Neuron (in vitro differentiated cells): ENCODE data around the gene KIFC1.
A peak's percentile ranks its signal among the peaks of the same experiment; 100 is the strongest.

ENCODE experiments used
- H2AFZ ChIP-seq: one replicate; pipeline ENCODE4 v1.6.1; 2013; ENCODE audit warnings: low read depth, mild to moderate bottlenecking, inconsistent platforms, low read length, moderate library complexity
- H3K27me3 ChIP-seq: one replicate; pipeline ENCODE4 v1.6.1; 2013; ENCODE audit warnings: low read length; ENCODE audit not compliant: insufficient read depth
- H3K36me3 ChIP-seq: one replicate; pipeline ENCODE4 v1.6.1; 2013; ENCODE audit warnings: low read length; ENCODE audit not compliant: insufficient read depth
- H3K4me1 ChIP-seq: one replicate; pipeline ENCODE4 v1.6.1; 2013; ENCODE audit warnings: low read length; ENCODE audit not compliant: insufficient read depth
- H3K4me3 ChIP-seq: 2 replicates; pipeline ENCODE4 v1.5.1; 2013; ENCODE audit warnings: mild to moderate bottlenecking, low read length, moderate library complexity
- H3K9me3 ChIP-seq: one replicate; pipeline ENCODE4 v1.6.1; 2013; ENCODE audit warnings: low read length

Gene KIFC1

DNA sequence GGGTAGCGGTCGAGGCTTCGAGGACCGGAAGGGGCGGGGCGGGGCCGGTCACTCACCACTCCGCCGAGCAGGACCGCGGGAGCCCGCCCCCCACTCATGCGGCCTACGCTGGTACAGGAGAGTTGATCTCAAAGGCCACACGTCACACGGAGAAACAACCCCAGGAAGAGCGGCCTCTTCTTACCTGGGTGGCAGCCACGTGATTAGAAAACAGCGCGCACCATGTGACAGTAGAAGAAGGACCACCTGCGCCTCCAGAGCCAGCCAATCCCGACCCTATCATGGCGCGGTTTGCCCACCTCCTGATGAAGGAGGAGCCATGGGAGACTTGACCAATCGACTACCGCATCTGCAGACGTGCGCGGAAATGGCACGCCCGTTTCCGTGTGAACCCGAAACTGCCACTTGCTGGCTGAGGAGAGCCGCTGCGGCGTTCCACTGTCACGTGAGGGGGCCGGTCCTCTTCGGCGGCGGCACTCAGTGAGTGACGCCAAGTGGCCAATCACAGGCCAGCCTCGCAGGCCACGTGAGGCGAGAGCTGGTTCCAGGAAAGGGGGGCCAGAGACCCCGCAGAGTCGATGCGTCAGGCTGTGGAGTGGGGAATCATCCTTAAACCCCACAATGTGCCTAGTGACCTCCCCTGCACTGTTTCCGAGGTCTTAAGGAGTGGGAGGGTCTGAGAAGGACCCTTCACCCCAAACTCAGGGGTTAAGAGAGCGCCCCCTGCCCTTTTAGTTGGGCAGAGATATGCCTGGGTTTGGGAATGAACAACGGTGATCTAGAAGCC is 26.5 kb downstream of the KIFC1 start, which contains the start of gene CUTA:
CUTA (minus strand) TSS at position 205 of the 787 bp plus-strand sequence; CDS start at position 98, 107 bp downstream.
- Histone ChIP-seq H3K9me3 (no peaks in the 10 kb centered on the region), H2AFZ (peak within 1 kb of the TSS; percentile 41), H3K4me1 (peaks cover 44% of the 10 kb centered on the region), H3K4me3 (peak within 1 kb of the TSS; percentile 74), H3K27me3 (no peaks in the 10 kb centered on the region), H3K36me3 (peaks cover 21% of the 10 kb centered on the region)

DNA sequence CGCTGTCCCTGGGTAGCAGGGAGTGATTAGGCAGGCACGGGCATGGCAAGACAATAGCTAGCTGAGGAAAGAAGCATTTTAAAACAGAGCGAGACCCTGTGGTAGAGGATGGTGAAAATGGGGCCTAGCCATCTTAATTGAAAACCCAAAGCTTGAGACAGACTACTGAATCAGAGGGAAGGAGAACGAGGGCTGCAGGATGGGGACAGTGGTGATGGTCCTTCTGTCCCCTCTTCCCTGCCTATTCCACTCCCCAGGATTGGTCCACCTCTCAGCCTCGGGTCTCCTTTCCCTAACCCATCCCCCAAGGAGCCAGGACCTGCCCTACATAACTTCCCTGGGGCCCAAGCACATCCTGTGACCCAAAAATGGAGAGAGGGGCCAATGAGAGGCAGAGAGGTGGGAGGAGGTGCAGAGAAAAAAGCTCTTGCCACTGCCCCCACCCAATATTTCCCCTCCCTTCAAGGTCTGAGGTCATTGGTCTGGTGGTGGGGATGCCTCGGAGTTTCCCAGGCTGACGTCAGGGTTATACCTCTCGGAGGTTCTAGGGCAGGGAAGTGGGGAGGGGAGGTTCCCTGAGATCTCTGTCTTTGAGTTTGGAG is 27.2 kb downstream of the KIFC1 start:
- no peak overlapping the region for H2AFZ ChIP-seq
- peaks cover 23% of the 10 kb centered on the region for H3K36me3 ChIP-seq
- H3K27me3 ChIP-seq, result no peaks in the 10 kb centered on the region
- H3K4me3 ChIP-seq, result peak overlapping the region; percentile 74
- H3K4me1 ChIP-seq, result peaks cover 44% of the 10 kb centered on the region
- no peaks in the 10 kb centered on the region for H3K9me3 ChIP-seq

DNA sequence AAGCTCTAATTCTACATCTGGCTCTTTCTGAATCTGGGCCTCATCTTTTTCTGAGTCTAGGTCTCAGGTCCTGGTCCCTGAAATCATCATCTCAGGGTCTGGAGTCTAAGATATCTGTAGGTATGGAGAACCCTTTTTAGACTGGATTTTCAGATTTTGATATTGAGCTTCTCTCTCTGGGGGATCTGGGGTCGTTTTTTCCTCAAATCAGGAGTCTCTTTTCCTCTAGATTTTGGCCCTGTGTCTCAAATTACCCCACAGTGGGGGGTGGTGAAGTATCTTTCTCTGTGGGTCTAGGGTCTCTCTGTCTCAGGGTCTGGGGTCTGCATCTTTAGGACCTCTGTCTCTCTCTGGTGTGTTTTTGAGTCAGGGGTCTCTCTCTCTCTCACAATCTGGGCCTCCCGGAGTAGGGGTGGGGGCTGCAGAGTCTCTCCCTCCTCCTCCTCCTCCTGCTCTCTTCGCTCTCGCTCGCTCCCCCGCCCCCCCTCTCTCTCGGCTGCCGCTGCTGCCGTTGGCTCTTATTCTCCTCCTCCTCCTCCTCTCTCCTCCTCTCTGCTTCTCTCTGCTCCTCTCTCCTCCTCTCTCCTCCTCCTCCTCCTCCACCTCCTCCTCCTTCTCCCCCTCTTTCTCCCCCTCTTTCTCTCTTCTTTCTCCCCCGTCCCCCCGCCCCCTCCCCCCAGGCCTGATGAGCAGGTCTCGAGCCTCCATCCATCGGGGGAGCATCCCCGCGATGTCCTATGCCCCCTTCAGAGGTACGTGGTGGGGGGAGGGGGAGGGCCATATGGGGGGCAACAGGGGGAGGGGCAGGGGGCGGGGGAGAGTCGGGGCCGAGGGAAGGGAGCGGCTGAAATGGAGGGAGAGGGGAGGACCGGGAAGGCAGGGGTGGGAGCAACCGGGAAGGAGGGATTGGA is 28.2 kb downstream of the KIFC1 start, which contains the start of gene SYNGAP1:
SYNGAP1 (plus strand) TSS at position 486 of the 911 bp plus-strand sequence; CDS start at position 686, 200 bp downstream.
- Histone ChIP-seq H3K27me3 (no peaks in the 10 kb centered on the region), H3K36me3 (peaks cover 16% of the 10 kb centered on the region), H2AFZ (no peak within 1 kb of the TSS), H3K9me3 (no peaks in the 10 kb centered on the region), H3K4me3 (peak within 1 kb of the TSS; percentile 74), H3K4me1 (peaks cover 53% of the 10 kb centered on the region)

DNA sequence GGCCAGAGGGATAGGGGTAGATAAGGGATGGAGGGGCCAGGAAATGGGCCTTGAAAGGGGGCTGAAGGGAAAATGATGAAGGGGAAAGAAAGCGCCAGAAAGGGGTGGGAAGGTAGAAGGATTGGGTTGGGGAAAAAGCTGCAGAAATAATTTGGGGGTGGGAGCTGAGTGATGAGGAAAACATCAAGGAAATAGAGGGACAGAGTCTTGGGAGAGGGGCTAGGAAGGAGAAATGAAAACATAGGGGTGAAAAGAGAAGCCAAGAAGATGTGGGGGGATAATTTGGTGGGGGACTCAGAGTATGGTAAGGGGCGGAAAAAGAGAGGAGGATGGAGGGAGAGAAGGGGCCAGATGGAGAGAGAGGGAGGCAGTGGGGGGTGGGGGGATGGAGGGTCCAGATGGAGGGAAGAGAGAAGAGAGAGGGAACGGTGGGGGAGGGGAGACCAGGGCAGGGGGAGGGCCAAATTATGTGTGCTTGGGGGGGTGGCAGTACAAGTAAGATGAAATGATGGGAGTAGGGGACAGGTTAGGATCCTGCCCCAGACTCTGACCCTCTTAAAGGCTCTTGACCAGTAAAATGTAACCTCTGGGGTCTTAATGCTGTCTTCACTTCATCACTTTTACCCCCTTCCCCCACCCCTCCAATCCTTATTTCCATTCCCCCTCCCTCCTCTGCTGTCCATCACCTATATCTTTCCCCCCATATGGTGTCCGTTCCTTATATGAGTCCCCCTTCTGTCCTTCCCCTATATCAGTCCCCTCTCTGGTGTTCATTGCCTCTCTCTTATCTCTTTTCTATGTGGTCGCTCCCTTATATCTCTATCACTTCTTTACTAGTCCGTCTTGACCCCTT is 29.1 kb downstream of the KIFC1 start:
- H2AFZ ChIP-seq, result no peak overlapping the region
- peaks cover 57% of the 10 kb centered on the region for H3K4me1 ChIP-seq
- peak overlapping the region; percentile 74 for H3K4me3 ChIP-seq

DNA sequence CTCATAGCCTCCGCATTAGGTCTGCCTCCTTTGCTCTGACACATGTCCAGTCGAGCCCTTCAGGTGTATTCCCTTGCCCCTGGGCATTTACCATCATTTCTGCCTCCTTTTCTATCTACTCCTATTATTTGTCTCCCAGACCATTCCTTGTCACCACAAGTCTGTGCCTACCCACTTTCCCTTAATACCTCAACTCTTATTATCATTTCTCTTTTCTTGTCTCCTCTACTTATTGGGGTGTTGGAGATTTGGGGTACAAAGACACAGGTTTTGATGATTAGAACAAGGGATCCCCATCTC is 29.7 kb downstream of the KIFC1 start:
- Histone ChIP-seq H3K4me1 (peaks cover 55% of the 10 kb centered on the region), H3K4me3 (peak overlapping the region; percentile 74), H3K36me3 (peaks cover 4% of the 10 kb centered on the region), H3K9me3 (no peaks in the 10 kb centered on the region), H2AFZ (no peak overlapping the region), H3K27me3 (no peaks in the 10 kb centered on the region)

More for the DNA sequence above, 29.1 kb downstream of the KIFC1 start:
- Histone ChIP-seq H3K36me3 (peaks cover 7% of the 10 kb centered on the region), H3K27me3 (no peaks in the 10 kb centered on the region), H3K9me3 (no peaks in the 10 kb centered on the region)

DNA sequence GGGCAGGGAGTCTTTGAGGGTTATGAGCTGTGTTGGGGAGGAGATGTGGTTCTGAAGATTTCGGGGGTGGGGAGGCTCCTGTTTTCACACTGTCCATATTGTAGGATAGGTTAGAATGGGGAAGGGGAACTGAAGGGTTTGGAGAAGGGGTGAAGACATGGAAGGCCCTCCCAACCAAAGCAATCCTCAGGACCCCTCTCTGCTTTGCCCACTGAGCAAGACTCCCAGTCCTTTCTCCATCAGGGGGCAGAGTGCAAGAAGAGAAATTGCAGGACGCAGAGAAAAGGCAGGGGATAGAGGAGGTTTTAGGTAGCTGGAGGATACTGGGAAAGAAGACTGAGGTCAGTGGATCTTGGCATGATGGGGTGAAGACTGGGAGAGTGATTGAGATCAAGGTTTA is 32.2 kb downstream of the KIFC1 start:
- no peak overlapping the region for H3K4me3 ChIP-seq
- H3K27me3 ChIP-seq, result no peaks in the 10 kb centered on the region
- no peaks in the 10 kb centered on the region for H3K9me3 ChIP-seq
- H3K36me3 ChIP-seq, result peaks cover 4% of the 10 kb centered on the region
- H3K4me1 ChIP-seq, result peaks cover 58% of the 10 kb centered on the region
- no peak overlapping the region for H2AFZ ChIP-seq

DNA sequence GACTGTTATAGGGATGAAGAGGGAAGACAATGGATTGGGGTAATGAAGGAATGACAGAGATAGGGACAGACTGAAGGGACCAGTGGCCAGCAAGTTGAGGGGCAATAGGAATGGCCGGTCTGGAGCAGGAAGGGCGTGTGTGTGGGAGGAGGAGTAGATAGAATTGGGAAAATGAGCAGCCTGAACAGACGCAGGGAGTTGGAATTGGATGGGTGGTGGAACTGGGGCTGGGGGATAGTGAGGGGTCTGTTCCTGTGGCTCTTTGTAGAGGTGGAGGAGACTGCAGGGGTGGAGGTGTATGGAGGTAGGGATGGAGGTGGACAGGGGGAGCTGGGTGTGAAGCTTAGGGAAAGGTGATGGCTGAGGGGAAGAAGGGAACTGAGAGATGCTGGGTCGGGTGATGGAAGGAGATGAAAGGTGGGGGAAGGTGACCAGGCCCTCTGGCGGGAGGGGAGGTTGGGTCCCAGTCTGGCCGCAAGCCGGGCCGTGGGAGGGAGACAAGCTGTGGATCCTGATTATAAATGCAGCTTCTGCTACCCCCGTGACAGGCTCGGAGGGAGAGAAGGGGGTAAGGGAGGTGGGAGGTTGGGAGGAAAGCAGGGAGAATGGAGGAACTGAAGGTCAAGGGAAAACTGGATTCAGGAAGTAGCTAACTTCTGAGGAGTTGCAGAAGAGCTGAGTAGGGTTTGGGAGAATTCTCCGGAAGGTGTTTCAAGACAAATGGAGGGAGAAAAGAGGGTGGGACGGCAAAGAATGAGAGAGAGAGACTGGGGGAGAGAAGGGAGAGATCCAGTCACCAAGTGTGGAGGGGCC is 33.4 kb downstream of the KIFC1 start:
- Histone ChIP-seq H3K4me1 (peaks cover 61% of the 10 kb centered on the region), H3K9me3 (no peaks in the 10 kb centered on the region), H3K27me3 (no peaks in the 10 kb centered on the region), H3K4me3 (peak overlapping the region; percentile 62), H2AFZ (no peak overlapping the region), H3K36me3 (peaks cover 4% of the 10 kb centered on the region)

DNA sequence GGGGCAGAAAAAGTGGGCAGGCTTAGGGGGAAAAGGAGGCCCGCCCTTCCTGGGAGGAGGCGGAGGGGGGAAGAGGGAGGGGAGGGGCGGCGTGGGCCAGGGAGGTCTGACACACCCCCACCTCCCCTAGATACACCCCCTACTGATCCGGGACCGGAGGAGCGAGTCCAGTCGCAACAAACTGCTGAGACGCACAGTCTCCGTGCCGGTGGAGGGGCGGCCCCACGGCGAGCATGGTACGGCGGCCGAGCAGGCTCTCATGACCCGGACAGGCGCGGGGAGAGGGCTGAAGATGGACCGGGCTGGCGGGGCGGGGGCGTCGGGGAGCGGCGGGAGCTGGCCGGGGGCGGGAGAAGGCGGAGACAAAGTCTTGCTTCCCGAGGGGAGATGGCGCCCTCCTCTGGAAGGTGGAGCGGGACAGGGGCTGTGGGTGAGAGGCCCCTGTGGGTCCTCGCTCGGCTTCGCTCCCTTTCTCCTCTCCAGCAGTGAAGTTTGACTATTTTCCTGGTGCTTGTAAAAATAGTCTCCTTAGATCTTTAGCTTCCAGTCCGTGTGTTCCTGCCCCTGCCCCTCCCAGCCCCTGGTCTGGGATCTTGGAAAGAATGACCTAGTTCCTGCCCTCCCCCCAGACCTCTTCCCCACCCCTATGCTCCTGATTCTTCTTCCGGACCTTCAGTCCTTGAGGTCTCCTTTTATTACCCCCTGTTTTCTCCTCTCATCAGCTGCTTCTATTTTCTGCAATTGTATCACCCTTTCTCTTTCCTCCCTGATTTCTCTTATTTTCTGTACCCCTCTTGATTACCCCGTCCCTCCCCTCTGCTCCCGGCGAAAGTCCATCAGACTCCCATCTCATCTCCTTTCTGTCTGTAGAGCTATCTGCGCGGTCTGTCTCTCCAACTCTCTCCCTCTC is 34.3 kb downstream of the KIFC1 start:
- no peaks in the 10 kb centered on the region for H3K27me3 ChIP-seq
- H3K9me3 ChIP-seq, result no peaks in the 10 kb centered on the region
- H3K36me3 ChIP-seq, result peaks cover 4% of the 10 kb centered on the region
- peaks cover 67% of the 10 kb centered on the region for H3K4me1 ChIP-seq
- H2AFZ ChIP-seq, result no peak overlapping the region
- H3K4me3 ChIP-seq, result peak overlapping the region; percentile 62

DNA sequence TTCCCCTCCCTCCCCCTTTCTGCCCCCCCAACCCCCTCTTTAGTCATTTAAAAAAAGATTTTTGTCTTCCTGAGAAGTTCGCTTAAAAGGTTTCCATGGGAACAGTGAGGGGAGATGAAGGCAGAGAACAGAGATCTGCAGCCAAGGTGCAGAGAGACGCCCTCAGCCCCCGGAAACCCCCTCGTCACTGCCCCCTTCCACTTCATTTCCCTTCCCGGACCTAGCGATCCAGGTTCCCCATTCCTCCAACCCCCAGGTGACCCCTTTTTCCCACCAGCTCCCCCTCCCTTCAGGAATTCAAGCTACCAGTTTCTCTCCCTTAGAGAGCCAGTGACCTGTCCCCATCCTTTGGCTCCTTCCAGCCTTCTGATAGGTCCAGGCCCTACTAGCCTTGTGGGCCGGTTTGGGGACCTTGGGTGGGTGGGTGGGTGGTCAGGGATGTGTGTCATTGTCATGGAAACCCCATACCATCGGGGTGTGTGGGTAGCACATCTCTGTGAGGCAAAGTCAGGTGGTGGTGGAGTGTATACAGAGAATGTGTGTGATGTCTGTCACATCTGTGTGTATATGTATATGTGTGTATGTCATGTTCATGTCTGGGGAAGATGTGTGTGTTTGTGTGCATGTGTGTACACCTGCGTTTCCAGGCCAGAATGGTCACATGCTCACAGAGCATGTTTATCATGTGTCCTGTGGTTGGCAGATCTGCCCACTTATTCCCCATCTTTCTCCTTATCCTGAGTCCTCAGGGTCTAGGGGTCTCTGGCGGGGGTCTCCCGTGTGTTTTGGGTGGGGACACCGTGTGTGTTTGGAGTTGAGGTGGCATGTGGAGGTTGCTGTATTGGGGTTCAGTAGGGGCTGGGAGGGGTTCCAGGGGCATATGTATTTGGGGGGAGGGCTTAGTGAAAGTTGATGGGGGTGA is 35.2 kb downstream of the KIFC1 start:
- H3K4me3 ChIP-seq, result peak overlapping the region; percentile 62
- H2AFZ ChIP-seq, result no peak overlapping the region
- H3K27me3 ChIP-seq, result no peaks in the 10 kb centered on the region
- H3K36me3 ChIP-seq, result peaks cover 4% of the 10 kb centered on the region
- H3K4me1 ChIP-seq, result peaks cover 67% of the 10 kb centered on the region
- H3K9me3 ChIP-seq, result no peaks in the 10 kb centered on the region

DNA sequence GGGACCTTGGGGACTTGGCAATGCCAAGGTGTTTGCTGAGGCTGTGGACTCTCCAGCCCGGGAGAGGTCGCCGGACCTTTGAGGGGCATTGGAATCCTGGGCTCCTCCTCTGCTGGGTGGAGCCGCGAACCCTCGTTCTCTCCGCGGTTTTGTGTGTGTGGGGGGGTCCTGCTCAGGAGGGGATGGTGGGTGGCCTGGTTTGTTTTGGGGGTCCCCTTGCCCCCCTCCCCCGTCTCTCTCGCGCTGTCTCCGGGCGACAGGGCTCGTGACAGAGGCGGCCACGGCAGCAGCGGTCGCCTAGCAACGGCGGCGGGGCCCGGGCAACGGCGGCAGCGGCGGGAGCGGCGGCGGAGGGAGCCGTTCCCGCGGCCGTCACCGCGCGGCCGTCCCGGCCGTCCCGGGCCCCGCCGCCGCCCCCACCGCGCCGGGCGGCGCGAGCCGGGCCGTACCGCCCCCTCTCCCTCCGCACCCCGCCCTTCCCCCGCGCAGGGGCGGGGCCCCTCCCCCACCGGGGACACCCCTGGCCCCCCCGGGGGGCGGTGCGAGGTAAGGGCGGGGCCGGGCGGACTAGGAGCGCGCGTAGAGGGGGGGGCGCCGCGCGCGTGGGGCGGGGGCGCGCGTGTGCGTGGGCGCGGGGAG is 36.1 kb downstream of the KIFC1 start:
- H3K4me1 ChIP-seq, result peaks cover 76% of the 10 kb centered on the region
- peaks cover 4% of the 10 kb centered on the region for H3K36me3 ChIP-seq
- H3K27me3 ChIP-seq, result no peaks in the 10 kb centered on the region
- H3K4me3 ChIP-seq, result peak overlapping the region; percentile 49
- no peaks in the 10 kb centered on the region for H3K9me3 ChIP-seq
- H2AFZ ChIP-seq, result no peak overlapping the region
